SK-N-MC (cell line): Measurements from ENCODE around the gene TBPL2.

Source experiments
- DNase-seq: peaks from one replicate; pipeline ENCODE4 v3.0.0-alpha.2; 2011; ENCODE audit warnings: low read depth, low spot score
- H3K27ac ChIP-seq: fragments of 200-600 bp; sonication (generic); 2 replicates; pipeline ENCODE4 v1.5.1; 2016; ENCODE audit warnings: mixed run types
- H3K36me3 ChIP-seq: fragments of 200-600 bp; sonication (generic); 2 replicates; pipeline ENCODE4 v1.6.1; 2017; ENCODE audit warnings: antibody characterized with exemption, low read length, mixed read lengths; ENCODE audit not compliant: insufficient read depth
- H3K4me3 ChIP-seq: fragments of 200-600 bp; sonication (generic); 2 replicates; pipeline ENCODE4 v1.5.1; 2016
- H3K9ac ChIP-seq: fragments of 200-600 bp; sonication (generic); 2 replicates; pipeline ENCODE4 v1.8.0; 2017; ENCODE audit warnings: mixed run types, mixed read lengths; ENCODE audit not compliant: insufficient read length
- H3K9me3 ChIP-seq: fragments of 200-600 bp; sonication (generic); 2 replicates; pipeline ENCODE4 v1.6.1; 2017; ENCODE audit warnings: low read depth, mild to moderate bottlenecking, antibody characterized with exemption, low read length, moderate library complexity, mixed read lengths
- EZH2 ChIP-seq: fragments of 200-600 bp; sonication (generic); IDR thresholded peaks from one replicate; pipeline ENCODE4 v1.6.1; 2017; ENCODE audit warnings: antibody characterized with exemption
- FOXP2 ChIP-seq: optimal IDR thresholded peaks from 2 replicates; pipeline ENCODE3; 2011; ENCODE audit warnings: mild to moderate bottlenecking, moderate library complexity; ENCODE audit not compliant: insufficient read depth; ENCODE audit errors: extremely low read length, control extremely low read depth
- POLR2AphosphoS5 ChIP-seq: IDR thresholded peaks from 2 replicates; pipeline ENCODE4 v1.6.1; 2012; ENCODE audit warnings: mild to moderate bottlenecking, low read depth, low read length, borderline replicate concordance

Gene TBPL2

GRCh38 chr14:55410876-55411275, 29.5 kb downstream of the TBPL2 start:
- no peak for DNase-seq
- H3K4me3 ChIP-seq = peak overlapping the region; percentile 96
- no peak overlapping the region for H3K27ac ChIP-seq
- peak overlapping the region; percentile 90 for H3K9ac ChIP-seq
- no peak for TF ChIP-seq FOXP2
- no peak for TF ChIP-seq POLR2AphosphoS5
- no peak for TF ChIP-seq EZH2
- no peaks in the 10 kb centered on the region; the same call in 1 of the 2 replicates for H3K36me3 ChIP-seq
- H3K9me3 ChIP-seq = no peaks in the 10 kb centered on the region

GRCh38 chr14:55404173-55404854, 36.1 kb downstream of the TBPL2 start:
- H3K9ac ChIP-seq = peak overlapping the region; percentile 16
- H3K27ac ChIP-seq = no peak overlapping the region; the same call in 1 of the 2 replicates
- H3K36me3 ChIP-seq = no peaks in the 10 kb centered on the region; the same call in 1 of the 2 replicates
- no peak for TF ChIP-seq EZH2
- TF ChIP-seq POLR2AphosphoS5 = no peak
- TF ChIP-seq FOXP2 = no peak
- H3K4me3 ChIP-seq = no peak overlapping the region
- DNase-seq = no peak
- H3K9me3 ChIP-seq = no peaks in the 10 kb centered on the region

- H3K27ac ChIP-seq = no peak overlapping the region
These were observed 38.7 kb downstream of the TBPL2 start for GRCh38 chr14:55401751-55402150.

GRCh38 chr14:55399852-55400251, 40.6 kb downstream of the TBPL2 start:
- Histone ChIP-seq H3K9me3 (no peaks in the 10 kb centered on the region), H3K36me3 (no peaks in the 10 kb centered on the region; the same call in 1 of the 2 replicates), H3K27ac (no peak overlapping the region), H3K4me3 (no peak overlapping the region), H3K9ac (no peak overlapping the region)
- no peak for DNase-seq
- TF ChIP-seq POLR2AphosphoS5 (no peak), EZH2 (no peak), FOXP2 (no peak)

More at GRCh38 chr14:55401751-55402150, 38.7 kb downstream of the TBPL2 start:
- H3K9ac ChIP-seq = no peak overlapping the region
- DNase-seq = no peak
- no peak overlapping the region for H3K4me3 ChIP-seq
- TF ChIP-seq POLR2AphosphoS5 (no peak), EZH2 (no peak), FOXP2 (no peak)
- no peaks in the 10 kb centered on the region for H3K9me3 ChIP-seq
- H3K36me3 ChIP-seq = no peaks in the 10 kb centered on the region

GRCh38 chr14:55399183-55399582, 41.2 kb downstream of the TBPL2 start:
- DNase-seq = no peak
- H3K27ac ChIP-seq = no peak overlapping the region
- no peak overlapping the region for H3K9ac ChIP-seq
- H3K4me3 ChIP-seq = no peak overlapping the region
- no peaks in the 10 kb centered on the region; the same call in 1 of the 2 replicates for H3K36me3 ChIP-seq
- TF ChIP-seq EZH2 (no peak), POLR2AphosphoS5 (no peak), FOXP2 (no peak)
- H3K9me3 ChIP-seq = no peaks in the 10 kb centered on the region

GRCh38 chr14:55398679-55399078, 41.7 kb downstream of the TBPL2 start:
- no peaks in the 10 kb centered on the region; the same call in 1 of the 2 replicates for H3K36me3 ChIP-seq
- H3K27ac ChIP-seq = no peak overlapping the region
- no peak overlapping the region for H3K9ac ChIP-seq
- H3K9me3 ChIP-seq = no peaks in the 10 kb centered on the region
- TF ChIP-seq FOXP2 = no peak
- TF ChIP-seq POLR2AphosphoS5 = no peak
- no peak for TF ChIP-seq EZH2
- no peak overlapping the region for H3K4me3 ChIP-seq
- DNase-seq = no peak

- DNase-seq = no peak
- Histone ChIP-seq H3K9me3 (no peaks in the 10 kb centered on the region), H3K4me3 (no peak overlapping the region), H3K36me3 (peaks cover 22% of the 10 kb centered on the region), H3K9ac (no peak overlapping the region), H3K27ac (no peak overlapping the region)
- TF ChIP-seq EZH2 (no peak), FOXP2 (no peak), POLR2AphosphoS5 (no peak)
These were observed 51.1 kb downstream of the TBPL2 start for GRCh38 chr14:55389330-55389729.

- Histone ChIP-seq H3K9ac (no peak overlapping the region), H3K9me3 (no peaks in the 10 kb centered on the region), H3K36me3 (peaks cover 22% of the 10 kb centered on the region), H3K4me3 (no peak overlapping the region), H3K27ac (no peak overlapping the region)
- TF ChIP-seq EZH2 (no peak), FOXP2 (no peak), POLR2AphosphoS5 (no peak)
- no peak for DNase-seq
These were observed 52.3 kb downstream of the TBPL2 start for GRCh38 chr14:55388160-55388559.

- Histone ChIP-seq H3K27ac (0 out of 2 replicates have a peak overlapping the region, but pooled peaks have one; percentile 2), H3K4me3 (no peak overlapping the region), H3K36me3 (peaks cover 21% of the 10 kb centered on the region), H3K9ac (no peak overlapping the region), H3K9me3 (no peaks in the 10 kb centered on the region)
- TF ChIP-seq POLR2AphosphoS5 = no peak
- TF ChIP-seq EZH2 = no peak
- no peak for TF ChIP-seq FOXP2
- DNase-seq = no peak
These were observed 53.3 kb downstream of the TBPL2 start for GRCh38 chr14:55387121-55387520.
